Amniotic stem cell (primary cell): ENCODE measurements around the gene KIAA1958.
"Not testable (repeated sequence)": the region's sequence is repeated elsewhere in the genome, so short reads cannot be mapped to it uniquely, and the experiment has no call there.

Experiments
- DNase-seq: peaks from one replicate; lab custom pipeline; 2025; lab: John Stamatoyannopoulos, UW

Gene KIAA1958

DNA sequence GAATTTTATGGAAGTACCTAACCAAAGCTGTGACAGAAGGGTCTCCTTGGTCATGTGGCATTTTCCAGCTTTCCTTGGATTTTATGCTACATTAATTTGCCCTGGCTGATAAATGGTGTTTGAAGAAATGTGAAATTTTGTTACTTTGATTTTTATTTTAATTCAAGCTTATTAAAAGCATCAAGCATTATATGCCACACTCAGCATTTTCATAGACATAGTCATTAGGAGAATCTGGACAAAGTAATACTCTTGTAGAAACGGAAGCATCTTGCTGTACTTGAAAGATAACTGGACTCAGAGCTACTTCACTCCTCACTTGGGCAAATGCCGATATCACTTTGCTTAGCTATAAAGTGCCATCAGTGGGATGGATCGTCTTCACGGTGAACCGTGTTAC, 177.1 kb downstream of the KIAA1958 start:
- DNase-seq, result no peak

DNA sequence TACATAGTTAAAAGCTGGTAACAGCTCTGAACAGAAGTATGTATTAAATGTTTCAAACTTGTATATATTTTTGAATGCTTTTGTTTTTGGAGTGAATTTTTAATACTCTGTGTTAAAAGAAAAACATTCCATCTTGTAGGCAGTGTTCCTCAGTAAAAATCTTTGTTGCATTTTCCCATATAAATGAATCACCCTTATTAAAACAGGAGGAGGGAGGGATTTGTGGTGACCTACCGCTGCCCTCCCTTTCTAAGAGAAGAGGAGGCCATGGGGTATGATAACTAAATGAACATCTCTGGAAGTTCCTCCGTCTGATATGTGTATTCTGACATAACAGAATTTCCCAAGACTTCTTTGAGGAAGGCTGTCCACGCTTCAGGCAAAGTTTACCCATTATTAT, 177.9 kb downstream of the KIAA1958 start:
- no peak for DNase-seq

DNA sequence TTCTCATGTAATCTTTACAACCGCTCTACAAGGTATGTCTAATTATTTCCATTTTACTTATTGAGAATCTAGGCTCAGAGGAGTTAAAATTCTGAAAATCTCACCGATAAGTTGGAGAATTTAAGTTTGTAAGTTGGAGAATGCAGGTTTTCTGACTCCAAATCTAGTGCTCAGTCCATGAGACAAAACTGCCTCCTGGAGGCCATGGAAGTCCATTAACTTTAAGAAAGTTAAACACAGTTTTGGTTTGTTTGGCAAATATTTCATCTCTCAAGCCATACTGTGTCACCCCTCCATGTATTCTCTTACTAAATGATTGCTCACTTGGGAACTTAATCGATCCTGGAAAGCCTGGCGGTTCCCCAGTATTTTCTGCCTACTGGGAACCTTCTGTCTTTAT, 178.7 kb downstream of the KIAA1958 start:
- no peak for DNase-seq

GRCh38 chr9:112669326-112669725, 182.7 kb downstream of the KIAA1958 start:
- no peak for DNase-seq

DNA sequence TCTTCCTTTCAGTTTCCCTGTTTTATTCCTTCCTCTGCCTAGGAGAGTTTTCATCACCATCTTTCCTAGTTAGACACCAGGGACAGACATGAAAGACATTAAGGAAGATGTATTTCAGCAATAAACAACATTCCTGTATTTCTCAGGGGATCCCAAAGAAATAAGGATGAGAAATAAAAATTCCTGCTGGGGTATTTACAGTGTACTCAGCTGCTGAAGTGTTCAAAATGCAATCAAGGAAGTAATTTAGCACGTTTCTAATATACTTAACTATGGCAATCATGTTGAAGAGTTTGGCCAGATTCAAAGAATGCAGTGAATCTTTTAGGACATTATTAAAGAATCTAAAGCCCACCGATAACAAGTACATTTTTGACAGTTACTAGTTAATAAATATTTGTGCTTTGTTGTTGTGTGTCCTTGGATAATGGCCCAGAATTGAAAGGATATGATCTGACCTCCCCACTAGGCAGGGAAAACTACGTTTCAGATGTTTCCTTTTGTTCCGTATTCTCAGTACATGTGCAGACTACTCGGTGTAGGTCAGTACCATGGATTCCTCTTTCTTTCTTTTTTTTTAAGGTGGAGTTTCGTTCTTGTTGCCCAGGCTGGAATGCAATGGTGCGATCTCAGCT, 184.5 kb downstream of the KIAA1958 start:
- DNase-seq, result no peak

- DNase-seq, result not testable (repeated sequence)
These were observed 186.6 kb downstream of the KIAA1958 start for GRCh38 chr9:112673221-112673620.

GRCh38 chr9:112677040-112677439, 190.4 kb downstream of the KIAA1958 start:
- no peak for DNase-seq

- no peak for DNase-seq
These were observed 194.2 kb downstream of the KIAA1958 start for GRCh38 chr9:112680731-112681402.

DNA sequence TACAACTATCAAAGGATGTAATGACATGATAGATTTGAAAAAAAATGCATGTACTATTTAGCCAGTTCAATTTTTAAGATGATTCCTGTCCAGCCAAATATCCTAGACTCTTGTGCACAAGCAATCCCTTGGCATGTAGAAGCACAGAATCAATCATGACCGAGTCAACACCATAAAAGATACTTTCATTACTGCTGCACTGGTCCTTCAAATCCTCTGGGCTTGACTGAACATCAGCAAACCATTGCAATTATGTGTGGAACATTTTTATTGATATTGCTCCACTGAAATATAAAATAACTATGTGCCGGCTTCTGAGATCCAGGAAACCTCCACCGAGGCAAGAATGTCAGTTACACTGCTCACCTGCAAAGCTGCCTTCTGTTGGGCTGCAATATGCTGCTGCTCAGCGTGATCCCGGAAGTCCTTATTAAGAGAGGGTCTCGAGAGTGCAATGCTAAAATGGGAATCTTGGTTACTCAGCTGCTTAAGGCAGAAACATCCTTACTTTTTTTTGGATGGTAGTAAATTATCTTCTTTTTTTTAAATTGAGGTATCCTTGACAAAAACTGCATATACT, 202.6 kb downstream of the KIAA1958 start:
- DNase-seq, result no peak

DNA sequence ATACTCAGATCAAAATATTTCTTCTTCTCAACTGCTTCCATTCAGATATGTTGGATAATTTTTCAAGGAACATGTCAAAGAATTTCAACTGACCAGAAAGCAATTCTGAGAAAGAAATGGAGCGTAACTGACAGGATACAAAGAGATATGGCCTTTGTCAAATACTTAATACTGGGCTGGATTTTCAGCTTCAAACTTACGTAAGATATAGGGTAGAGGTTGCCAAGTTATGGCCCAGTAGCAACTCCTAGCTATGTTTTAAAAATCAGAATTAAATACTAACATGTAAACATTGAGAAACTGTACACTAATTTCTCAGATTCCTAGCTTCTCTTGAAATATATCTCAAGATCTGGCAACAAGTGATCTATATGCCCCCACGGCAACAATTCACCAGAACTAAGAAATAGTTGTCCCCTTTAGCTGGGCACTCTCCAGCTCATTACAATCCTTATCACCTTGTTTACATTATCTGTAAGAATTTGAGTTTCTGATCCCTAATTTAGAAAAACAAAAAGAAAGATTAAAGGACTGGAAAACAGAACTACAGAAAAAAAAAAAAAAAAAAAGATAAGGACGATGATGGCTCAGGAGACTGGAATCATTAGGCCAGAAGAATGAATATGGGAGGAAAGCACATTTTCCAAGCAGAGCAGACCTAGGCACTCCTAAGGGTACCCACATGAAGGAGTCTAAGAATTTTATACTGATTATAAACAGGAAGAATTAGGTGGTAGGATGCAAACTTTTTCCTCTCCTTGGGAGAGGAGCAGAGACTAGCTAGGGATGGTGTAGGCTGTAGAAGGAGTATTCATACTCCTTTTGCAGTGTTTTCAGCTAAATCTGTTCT, 208.3 kb downstream of the KIAA1958 start:
- no peak for DNase-seq

- no peak for DNase-seq
These were observed 209.8 kb downstream of the KIAA1958 start for GRCh38 chr9:112696461-112696860.

DNA sequence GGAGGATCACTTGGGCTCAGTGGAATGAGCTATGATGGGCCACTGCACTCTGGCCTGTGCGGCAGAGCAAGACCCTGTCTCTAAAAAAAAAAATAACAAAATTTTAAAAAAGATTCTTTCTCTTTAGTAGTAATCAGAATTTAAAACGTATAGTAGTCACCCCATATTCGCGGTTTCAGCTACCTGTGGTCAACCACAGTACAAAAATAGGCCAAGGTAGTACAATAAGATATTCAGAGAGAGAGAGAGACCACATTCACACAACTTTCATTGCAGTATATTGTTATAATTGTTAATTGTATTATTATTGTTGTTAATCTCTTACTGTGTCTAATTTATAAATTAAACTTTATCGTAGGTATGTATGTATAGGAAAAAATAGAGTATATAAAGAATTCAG, 212.6 kb downstream of the KIAA1958 start:
- no peak for DNase-seq

DNA sequence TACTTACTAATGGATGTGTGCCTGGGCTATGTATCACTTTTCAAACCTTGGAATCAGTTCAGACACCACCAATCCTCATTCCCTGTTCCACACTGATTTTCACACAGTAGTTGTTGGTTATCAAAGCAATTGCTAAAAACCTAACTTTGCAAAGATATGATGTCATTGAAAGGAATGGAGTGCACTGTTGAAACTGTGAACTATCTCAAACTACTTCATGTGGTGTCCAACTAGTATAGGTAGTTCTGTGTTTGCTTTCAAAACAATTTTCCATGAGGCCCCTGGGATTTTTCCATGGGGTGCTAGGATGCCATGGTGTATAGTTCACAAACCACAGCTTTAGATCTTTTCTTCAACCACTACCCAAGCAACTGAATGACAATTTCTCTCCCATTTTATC, 213.5 kb downstream of the KIAA1958 start:
- DNase-seq, result no peak

DNA sequence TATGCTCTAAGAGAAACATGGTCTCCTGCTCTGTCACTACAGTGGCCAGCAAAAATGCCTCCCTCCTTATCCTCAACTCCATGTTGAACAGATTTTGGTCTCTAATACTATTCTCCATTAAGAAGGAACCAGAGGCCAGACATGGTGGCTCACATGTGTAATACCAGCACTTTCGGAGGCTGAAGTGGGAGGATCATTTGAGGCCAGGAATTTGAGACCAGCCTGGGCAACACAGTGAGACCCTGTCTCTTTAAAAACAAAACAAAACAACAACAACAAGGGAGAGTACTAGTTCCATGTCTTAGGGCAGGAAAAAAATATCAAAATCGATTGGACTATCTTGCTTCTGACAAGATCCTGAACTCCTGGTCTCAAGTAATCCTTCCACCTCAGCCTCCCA, 216.7 kb downstream of the KIAA1958 start:
- DNase-seq, result no peak

DNA sequence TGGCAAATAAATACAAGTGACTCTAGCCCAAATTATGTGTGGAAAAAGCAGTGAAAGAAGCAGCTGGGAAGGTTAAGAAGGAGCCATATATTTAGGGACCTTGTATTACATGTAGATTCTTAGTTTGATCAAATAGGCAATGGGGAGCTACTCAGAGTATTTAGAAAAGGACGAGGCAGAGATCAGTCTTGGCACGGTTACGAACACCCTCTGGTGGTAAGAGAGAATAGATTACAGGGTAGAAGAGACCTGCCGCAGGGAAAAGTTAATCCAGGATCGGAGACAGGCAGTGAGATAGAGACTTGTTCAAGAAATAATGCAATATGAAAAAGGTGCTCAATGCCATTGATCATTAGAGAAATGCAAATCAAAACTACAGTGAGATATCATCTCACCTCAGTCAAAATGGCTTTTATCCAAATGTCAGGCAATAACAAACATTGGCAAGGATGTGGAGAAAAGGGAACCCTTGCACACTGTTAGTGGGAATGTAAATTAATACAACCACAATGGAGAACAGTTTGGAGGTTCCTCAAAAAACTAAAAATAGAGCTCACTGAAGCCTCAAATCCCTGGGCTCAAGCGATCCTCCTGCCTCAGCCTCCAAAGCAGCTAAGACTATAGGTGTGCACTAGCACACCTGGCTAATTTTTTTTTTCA, 219.3 kb downstream of the KIAA1958 start:
- DNase-seq, result no peak

DNA sequence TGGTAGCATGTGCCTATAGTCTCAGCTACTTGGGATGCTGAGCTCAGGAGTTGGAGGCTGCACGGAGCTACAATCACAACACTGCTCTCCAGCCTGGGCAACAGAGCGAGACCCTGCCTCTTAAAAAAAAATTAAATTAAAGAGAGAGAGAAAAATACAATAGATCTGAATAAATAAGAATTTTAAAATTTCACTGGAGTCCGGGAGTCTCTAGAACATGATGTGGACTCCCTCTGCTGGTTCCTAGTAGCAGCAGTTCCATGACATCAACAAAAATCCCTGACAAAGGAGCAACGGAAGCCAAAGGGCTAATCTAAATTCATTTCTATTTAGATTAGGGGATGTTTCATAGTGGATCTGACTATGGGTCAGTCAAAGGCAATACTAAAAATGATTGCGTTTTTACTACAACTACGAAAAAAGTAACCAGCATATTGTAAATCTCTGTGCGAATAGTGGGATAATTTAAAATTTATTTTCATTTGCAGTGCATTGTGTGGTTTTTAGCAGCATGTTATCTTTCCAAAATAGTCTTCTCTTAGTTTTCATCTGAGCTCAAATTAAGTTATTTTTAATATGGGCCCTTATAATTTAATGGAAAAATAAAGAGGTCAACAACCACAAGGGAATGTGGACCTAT, 224.5 kb downstream of the KIAA1958 start:
- DNase-seq, result peak; percentile 58

DNA sequence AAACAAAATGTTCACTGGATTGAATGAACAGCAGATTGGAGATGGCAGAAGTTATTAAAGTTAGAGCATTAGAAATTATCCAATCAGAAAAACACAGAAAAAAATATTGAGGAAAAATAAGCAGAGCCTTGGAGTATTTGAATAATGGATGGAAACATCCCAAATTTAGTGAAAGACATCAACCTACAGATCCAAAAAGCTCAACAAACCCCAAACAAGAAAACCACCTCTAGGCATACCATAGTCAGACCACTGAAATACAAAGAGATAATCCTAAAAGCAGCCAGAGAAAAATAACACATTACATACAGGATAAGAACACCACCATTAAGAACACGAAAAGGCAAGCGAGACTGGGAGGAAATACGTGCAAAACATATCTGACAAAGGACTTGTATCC, 226.1 kb downstream of the KIAA1958 start:
- no peak for DNase-seq

- peak; percentile 93 for DNase-seq
These were observed 231.2 kb downstream of the KIAA1958 start, which contains the start of gene INIP for GRCh38 chr9:112717661-112718331. Gene INIP (minus strand): TSS chr9:112718117. CDS start chr9:112716485, 1,632 bp downstream.
